OCI-LY1 (cell line): ENCODE results near the gene DDC.

ENCODE experiments used
- EZH2 ChIP-seq: fragments of 200-600 bp; sonication (generic), shearing (Covaris generic); IDR thresholded peaks from 2 replicates; pipeline ENCODE4 v1.8.0; 2017; ENCODE audit warnings: borderline replicate concordance, mixed run types, mild to moderate bottlenecking, antibody characterized with exemption, low read length, moderate library complexity, mixed read lengths
- TF ChIP-seq, protein P1 (sequence below): fragments of 200-600 bp; sonication (generic), shearing (Covaris generic); IDR thresholded peaks from 2 replicates; pipeline ENCODE4 v1.5.1; 2017; ENCODE audit warnings: mild to moderate bottlenecking, antibody characterized with exemption, low read length, moderate library complexity, mixed read lengths

DNA sequence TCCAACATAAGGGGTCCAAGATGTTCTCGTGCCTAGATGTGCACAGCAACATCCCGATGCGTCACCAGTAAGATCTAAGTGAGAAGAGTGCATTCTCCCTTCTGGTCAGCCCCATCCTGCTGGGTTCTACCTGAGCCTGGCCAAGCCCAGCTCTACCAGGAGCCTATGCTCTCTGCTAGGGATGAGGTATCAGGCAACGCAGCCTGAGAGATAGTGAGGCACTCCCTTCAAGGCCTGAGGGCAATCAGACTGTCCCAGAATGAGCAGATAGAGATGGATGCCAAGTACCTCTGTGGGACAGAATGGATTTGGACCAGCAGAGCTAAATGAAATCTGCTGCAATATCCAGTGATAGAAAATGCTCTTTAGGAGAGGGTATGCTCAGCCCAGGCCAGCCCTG is 26.7 kb downstream of the DDC start:
- TF ChIP-seq, protein P1, sequence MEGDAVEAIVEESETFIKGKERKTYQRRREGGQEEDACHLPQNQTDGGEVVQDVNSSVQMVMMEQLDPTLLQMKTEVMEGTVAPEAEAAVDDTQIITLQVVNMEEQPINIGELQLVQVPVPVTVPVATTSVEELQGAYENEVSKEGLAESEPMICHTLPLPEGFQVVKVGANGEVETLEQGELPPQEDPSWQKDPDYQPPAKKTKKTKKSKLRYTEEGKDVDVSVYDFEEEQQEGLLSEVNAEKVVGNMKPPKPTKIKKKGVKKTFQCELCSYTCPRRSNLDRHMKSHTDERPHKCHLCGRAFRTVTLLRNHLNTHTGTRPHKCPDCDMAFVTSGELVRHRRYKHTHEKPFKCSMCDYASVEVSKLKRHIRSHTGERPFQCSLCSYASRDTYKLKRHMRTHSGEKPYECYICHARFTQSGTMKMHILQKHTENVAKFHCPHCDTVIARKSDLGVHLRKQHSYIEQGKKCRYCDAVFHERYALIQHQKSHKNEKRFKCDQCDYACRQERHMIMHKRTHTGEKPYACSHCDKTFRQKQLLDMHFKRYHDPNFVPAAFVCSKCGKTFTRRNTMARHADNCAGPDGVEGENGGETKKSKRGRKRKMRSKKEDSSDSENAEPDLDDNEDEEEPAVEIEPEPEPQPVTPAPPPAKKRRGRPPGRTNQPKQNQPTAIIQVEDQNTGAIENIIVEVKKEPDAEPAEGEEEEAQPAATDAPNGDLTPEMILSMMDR, result no peak
- TF ChIP-seq EZH2, result no peak
